Measurements from ENCODE around the gene CHRNB4.
A peak's percentile ranks its signal among the peaks of the same experiment; 100 is the strongest.

Gene CHRNB4

DNA sequence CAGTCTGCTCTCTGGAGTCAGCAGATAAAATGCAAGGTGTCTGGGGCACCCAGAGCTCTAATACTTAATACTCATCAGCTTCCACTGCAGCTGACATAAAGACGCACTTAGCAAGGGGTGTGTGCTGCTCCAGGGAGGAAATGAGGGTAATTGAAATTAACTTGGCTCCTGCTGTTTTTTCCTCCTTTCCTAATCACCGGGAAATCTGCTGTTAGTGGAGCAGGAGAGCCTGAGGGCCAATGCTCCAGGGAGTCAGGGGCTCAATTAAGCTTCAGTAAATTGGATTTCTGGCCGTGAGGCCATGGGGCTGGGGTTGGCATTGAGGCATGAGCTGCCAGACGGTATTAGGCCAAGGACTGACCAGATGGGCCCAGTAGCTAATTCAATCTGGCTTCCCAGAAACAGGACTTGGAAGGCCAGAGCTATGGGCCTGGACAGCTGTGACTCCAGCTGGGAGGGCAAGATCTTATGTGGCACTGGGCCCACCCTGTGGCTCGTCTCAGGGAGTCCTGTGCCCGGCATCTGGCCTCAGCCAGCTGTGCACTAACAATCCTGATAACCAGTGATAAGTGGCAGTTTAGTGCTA lies 30.7 kb upstream of the CHRNB4 start:
- FAIRE-seq = no peak
- DNase-seq (ENCODE audit: insufficient read length, low spot score) = no peak

DNA sequence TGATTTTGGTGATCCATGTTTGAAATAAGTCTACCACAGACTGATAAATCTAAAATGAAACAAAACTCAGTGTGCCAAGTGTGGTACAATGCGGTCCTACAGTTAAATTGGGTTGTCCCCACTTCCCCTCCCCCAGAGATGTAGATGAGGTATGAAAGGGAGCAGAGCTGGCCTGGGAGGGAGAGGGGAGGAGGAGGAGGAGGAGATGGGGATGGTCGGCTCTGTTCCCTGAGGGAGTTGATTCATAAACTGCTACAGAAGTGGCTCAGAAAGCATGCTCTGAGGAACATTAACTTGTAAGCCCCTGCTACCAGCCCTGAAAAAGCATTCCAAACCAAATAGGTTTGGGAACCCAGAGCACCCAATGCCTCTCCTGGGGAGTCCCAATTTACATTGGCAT lies 28.0 kb upstream of the CHRNB4 start:
- DNase-seq (ENCODE audit: insufficient read length, low spot score) (no peak), FAIRE-seq (no peak)

DNA sequence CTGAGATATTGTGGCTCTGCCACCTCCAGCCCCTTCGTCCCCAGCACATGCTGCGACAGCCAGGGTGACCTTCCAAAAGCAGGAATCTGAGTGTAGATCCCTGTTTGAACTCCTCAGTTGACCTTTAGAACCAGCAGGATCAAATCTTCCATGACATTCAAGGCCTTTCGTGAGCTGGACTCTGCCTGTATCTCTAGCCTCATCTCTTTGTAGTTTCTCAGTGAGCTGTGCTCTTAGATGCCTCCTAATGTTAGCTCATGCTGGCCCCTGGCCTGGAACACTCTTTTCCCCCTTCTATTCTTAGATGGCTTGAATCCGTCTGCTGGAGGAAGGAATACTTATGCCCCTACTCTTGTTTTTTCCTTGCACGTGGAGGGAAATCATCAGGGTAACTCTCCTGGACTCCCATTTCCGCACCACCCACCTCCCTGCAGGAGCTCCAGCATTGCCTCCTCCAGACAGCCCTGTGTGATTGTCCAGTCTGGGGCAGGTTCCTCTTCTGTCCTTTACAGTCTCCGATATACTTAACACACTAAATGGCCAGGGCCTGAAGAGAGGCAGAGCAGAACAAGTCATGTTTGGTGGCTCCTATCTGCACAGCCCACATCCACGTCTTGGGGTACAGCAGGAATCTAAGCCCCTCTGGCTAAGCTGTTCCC lies 26.7 kb upstream of the CHRNB4 start:
- DNase-seq (ENCODE audit: insufficient read length, low spot score) = no peak
- no peak for FAIRE-seq

DNA sequence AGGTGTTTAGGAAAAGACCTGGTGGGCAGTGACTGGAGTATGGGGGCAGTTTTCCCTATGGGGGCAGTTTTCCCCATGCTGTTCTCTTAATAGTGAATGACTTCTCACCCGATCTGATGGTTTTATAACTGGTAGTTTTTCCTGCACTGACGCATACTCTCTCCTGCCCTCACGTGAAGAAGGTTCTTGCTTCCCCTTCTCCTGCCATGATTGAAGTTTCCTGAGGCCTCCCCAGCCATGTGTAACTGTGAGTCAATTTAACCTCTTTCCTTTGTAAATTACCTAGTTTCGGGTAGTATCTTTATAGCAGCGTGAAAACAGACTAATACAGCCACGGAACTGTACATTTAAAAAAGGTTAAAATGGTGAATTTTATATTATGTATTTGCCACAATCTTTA lies 25.0 kb upstream of the CHRNB4 start:
- no peak for FAIRE-seq
- no peak for DNase-seq (ENCODE audit: insufficient read length, low spot score)

DNA sequence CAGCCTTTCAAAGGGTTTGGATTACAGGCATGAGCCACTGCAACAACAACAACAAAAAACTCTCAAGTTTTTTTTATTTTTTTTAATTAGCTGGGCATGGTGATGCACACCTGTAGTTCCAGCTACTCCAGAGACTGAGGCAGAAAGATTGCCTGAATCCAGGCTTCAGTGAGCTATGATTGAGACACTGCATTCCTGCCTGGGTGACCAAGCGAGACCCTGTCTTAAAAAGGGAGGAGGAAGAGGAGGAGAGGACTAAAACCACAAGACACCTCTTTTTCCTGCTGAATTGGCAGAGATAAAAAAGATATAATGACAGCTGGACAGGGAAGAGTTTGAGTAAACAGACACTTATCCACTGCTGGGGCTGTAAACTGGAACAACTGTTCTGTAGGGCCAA lies 22.7 kb upstream of the CHRNB4 start:
- FAIRE-seq = no peak
- DNase-seq (ENCODE audit: insufficient read length, low spot score) = no peak

DNA sequence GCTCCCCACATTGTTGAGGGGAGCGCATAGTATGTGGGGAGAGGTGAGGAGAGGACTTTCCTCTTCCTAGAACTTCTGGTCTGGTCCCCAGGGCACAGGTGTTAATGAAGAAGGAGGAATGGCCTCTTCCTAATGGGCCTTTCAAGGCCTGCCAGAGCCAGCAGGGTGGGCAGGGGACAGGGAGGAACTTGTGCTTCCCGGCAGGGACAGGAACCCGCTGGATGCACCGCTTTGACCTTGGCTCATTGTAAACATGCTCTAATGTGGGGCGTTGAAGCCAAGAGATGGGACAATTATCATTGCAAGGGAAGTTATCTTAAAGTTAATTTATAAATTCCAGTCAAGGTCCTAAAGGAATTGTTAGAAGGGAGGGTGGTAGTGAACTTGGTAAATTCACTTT lies 21.0 kb upstream of the CHRNB4 start:
- no peak for DNase-seq (ENCODE audit: insufficient read length, low spot score)
- FAIRE-seq = no peak

DNA sequence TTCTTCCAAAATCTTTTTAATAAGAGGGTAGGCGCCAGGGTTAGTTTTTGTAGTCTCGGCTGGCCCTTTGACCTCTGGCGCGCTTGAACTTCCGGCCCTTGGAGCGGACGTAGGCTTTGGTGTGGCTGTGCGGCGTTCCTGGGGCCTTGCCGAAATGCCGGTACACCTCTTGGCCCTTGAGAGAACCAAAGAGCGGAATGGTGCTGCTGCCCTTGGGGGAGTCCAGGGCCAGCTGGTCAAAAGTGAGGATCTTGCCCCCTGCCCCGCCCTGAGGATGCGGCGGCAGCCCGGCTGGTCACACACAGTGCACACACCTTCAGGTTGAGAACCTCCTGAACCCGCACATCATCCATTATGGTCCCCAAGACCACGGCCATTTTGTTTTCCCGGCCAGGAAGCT lies 20.0 kb upstream of the CHRNB4 start:
- FAIRE-seq (no peak), DNase-seq (ENCODE audit: insufficient read length, low spot score) (no peak)

DNA sequence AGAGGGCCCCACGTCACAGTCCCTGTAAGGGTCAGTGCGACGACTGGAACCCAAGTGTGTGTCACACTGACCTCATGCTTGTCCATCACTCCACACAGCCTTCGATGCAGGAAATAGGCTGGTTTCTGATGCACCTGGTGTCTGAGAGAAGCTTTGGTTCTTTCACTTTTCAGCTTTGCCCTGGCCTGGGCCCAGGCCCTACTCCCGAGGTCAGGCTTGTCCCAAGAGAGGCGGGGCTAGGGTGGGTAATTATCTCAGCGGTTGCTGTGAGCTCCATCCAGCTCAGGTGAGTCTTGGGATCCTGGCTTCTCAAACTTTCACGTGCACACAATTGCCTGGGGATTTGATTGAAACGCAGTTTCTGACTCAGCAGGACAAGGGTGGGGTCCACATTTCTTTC lies 19.6 kb upstream of the CHRNB4 start:
- FAIRE-seq (no peak), DNase-seq (ENCODE audit: insufficient read length, low spot score) (no peak)

DNA sequence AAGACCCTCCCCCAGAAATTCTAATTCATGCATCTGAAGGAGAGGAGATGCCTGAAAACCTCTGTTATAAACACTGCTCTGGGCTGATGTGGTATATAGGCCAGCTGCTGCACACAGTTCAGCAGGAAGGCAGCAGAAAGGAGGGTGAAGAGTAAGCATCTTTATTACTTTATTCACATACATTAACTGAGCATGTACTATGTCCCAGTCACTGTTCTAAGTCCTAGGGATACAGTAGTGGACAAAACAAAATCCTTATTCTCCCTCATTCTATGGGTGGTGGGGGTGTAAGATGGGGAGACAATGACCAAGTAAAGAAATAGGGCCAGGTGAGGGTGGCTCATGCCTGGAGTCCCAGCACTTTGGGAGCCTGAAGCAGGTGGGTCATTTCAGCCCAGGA lies 17.8 kb upstream of the CHRNB4 start:
- FAIRE-seq = peak; percentile 4
- no peak for DNase-seq (ENCODE audit: insufficient read length, low spot score)

DNA sequence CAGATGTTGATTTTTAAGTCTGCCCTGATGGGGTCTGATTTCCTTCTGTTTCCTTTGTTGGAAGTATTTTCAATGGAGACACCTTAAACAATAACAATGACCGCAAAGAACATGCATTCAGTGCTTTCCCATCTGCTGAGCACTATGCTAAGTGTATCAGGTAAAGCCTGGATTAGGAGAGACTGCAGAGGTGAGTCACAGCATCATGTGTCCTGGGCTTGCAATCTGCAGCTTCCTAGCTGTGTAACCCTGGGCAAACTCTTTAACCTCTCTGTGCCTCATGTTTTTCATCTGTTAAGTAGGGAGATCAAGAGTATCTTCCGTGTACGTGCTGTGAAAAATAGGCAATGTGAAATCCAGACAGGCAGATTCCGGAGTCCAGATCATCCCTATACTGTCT lies 13.3 kb upstream of the CHRNB4 start:
- DNase-seq (ENCODE audit: insufficient read length, low spot score) (no peak), FAIRE-seq (no peak)

DNA sequence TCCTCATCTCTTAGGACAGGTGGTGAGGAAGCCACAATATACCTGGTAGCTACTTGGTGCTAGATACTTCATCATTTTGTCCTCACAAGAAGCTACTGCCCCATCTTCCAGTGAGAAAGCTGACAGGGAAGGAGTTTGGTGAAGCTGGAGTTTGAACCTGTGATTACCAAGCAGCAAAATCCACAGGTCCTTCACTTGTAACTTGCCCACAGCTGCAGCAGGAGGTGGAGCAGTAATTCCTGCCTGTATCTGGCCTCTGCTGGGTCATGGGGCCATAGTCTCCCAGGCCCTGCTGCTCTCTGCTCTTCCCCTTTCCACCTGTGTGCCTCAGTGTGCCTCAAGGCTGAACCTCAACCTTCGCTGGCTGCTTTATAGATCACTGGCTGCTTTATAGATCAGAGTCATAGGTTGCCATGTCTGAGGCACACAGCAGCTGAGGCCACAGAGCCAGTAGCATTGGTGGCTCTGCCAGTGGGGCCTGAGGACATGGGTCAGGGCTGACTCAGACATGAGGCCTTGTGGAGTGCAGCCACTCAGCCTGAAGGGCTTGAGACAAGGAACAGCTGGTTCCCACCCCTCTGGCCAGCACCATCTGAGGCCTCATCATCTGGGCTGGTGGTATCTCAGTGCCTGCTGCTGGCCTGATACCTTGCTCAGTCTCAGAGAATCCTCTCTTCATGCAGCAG lies 11.1 kb upstream of the CHRNB4 start:
- no peak for DNase-seq (ENCODE audit: insufficient read length, low spot score)
- FAIRE-seq = no peak

DNA sequence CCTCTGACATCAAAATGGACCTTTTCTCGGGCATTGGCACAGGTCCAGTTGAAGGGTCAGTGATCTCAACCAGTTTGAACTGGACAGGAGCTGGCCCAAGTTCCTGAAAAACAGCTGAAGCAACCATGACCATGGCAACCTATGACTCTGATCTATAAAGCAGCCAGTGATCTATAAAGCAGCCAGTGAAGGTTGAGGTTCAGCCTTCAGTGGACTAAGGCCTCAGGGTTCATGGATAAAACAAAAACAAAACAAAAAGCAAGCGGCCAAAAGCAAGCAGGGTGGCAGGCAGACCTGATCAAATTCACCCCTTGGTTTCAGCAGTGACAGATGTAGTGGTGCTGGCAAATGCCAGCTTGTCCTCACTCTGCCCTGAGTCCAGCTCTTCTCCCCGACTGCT lies 10.0 kb upstream of the CHRNB4 start:
- no peak for FAIRE-seq
- no peak for DNase-seq (ENCODE audit: insufficient read length, low spot score)

DNA sequence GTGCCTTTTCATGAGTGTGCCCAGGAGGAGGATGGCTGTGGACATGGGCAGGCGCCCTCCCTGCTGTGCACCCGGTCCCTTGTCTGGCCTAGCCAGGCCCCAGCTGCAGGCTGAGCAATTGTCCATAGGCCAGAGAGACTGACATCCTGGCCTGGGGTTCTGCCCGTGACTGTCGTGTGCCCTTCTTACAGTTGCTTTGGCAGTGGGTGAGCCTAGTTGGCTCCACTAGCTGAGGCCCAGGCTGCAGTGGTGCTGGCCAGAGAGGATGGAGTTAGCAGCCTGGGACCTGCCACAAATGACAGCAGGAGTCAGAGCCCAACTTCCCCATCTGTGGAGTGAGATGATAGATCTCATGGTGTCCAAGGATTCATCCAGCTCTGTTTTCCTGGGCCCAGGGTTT lies 9.0 kb upstream of the CHRNB4 start:
- DNase-seq (ENCODE audit: insufficient read length, low spot score) = no peak
- no peak for FAIRE-seq

DNA sequence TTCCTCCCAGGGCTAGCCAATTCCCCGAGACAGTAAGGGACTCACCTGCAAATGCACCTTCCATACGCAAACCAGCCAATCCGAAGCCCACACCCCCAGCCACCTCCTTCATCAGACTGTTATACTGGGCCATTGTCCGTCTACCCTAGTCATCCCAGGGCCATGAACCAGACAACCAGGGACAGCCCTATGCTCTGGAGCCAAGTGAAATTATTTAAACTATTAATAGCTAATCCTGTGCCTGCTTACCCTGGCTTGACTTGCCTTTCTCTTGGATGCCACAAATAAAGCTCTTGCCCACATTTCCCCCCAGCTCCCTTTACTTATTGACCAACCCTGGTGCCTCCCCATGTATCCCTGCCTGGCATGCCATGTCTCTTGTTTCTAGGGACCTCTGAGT lies 4.0 kb upstream of the CHRNB4 start:
- no peak for FAIRE-seq
- DNase-seq (ENCODE audit: insufficient read length, low spot score) = no peak

DNA sequence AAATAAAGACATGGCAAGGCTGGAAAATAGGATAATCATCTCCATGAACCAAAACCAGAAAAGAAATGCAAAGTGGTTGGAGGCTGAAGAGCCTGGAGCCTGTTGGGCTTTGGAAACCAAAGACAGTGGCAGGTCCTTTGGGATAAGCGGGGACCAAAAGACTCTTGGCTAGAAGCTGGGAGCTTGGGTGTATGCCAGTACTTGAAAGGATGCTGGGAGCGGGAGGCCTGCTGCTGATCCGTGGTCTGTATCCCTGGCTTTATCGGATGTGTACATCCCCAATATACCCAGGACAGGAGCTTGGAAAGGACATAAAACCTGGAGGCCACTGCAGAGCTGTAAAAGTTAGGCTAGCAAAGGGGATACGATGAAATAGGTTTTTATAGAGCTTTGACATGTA lies 1.3 kb upstream of the CHRNB4 start:
- no peak for DNase-seq (ENCODE audit: insufficient read length, low spot score)
- no peak for FAIRE-seq

DNA sequence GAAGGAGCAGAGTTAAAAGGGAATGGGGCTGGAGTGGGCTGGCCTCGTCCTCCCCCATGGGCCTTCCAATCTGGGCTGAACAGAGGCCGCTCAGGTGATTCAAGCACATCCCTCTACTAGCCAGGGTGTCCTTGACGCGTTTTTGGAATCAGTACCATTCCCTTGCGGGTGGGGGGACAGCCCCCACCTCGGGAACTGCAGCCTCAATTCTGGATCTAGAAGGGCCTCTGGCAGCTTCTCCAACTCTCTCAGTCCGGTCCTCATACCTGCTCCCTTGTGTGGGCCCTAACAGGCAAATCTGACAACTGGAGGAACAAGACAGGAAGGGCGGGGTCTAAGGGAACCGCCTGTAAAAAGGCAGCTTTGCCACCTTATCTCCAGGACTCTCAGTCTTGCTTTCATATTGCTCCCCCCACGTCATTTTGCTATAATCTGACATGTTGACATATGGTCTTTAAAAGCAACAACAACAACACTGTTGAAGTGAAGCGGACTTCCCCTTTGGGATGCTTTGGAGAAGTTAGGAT lies 802 bp upstream of the CHRNB4 start:
- FAIRE-seq = no peak
- no peak for DNase-seq (ENCODE audit: insufficient read length, low spot score)

DNA sequence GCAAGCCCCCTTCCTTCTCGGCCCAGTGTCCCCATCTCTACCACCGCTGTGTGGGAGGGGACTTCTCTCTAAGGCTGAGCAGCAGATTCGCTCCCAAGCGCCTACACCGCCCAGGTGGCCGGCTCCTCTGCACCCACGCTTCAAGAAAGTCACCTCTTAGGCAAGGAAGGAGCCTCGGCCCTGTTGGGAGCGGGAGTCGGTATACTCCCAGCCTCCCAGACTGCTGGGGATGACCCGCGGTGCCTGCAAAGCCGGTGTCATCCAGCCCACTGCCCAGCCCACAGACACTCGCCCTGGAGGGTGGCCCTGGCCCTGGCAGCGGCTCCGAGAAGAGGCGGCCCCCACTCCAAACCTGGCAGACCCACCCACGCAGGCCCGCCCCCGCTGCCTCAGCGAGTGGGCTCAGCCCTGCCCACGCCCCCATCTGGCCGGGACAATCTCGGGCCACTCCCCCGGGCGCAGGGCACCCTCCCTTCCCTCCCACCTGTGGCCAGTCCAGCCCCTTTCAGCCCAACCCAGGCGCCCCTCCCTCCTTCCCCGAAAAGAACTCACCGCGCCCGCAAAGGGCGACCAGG lies 396 bp downstream of the CHRNB4 start:
- FAIRE-seq (no peak), DNase-seq (ENCODE audit: insufficient read length, low spot score) (peak; percentile 20)

DNA sequence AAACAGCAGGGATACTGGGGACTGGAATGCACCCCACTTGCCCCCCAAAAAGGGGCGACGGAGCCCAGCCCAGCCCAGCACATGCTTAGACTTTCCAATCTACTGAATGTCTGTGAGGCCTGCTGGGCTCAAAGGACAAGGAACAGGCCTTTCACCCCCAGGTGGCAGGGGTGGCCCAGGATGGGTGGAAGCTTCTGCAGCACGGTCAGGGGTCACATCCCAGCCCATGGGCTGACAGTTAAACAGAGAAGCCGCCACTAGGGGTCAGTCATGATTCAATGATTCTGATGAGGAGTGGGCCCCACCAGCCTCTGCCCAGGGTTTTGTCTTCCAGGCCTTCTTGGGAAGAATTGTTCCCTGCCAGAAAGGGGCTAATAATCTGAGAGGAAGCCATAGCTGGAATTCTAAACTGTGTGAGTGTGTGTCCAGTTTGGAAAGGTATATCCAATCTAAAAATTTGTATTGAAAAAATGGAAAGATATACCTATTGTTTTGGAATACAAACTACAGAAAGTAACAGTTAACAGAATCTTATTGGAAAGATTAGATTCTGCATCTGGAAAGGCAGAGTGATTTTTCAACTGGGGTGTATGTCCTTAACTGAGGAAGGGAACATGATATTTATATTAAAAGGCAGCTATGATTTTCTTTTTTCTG lies 2.2 kb downstream of the CHRNB4 start:
- DNase-seq (ENCODE audit: insufficient read length, low spot score) (peak; percentile 69), FAIRE-seq (no peak)

DNA sequence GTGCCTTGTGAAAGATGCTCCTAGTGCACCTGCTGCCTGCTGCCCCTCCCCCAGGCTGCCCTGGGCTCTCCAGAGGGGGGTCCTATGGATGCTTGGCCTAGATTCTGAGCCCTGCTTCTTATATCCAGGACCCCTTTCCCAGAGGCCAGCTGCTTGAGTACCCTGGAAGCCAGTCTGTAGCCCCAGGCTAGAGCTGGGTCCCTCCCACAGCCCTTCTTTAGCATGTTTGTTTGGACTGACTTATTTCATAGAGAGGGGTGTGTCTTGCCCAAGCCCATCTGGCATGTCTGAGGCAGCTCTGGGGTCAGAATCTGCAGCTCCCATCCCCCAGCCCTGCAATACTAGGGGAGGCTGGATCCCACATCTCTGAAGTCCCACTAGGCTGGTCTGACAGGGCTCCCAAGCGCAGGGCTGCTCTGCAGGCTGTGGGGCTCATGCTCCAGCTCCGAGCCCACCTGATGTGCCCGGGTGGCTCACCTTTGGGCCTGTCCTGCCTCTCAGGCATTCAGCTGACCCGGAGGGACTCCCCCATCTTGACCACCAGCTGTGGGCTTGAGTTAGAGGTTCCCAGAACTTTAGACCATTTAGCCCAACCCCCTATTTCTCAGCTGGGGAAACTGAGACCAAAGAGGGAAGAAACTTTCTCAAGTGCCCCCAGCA lies 3.1 kb downstream of the CHRNB4 start:
- DNase-seq (ENCODE audit: insufficient read length, low spot score) (no peak), FAIRE-seq (no peak)

DNA sequence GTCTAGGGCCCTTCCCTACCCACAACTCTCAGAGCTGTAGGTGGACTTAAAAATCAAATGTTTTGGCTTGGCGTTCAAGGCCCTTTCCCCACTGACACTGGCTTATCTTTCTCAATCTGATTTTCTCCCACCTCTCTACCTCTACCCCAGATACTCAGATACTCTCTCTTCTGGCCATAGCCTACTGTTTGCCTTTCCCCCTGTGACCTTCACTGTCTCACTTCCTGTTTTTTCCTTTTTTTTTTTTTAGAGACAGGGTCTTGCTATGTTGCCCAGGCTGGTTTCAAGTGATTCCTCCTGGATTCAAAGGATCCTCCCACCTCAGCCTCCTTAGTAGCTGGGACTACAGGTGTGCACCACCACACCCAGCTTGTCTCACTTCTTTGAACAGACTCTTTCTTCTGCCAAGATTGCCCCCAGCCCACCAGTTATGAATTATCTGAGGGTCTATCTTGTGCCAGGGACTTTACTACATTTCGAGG lies 4.6 kb downstream of the CHRNB4 start:
- no peak for FAIRE-seq
- DNase-seq (ENCODE audit: insufficient read length, low spot score) = no peak

DNA sequence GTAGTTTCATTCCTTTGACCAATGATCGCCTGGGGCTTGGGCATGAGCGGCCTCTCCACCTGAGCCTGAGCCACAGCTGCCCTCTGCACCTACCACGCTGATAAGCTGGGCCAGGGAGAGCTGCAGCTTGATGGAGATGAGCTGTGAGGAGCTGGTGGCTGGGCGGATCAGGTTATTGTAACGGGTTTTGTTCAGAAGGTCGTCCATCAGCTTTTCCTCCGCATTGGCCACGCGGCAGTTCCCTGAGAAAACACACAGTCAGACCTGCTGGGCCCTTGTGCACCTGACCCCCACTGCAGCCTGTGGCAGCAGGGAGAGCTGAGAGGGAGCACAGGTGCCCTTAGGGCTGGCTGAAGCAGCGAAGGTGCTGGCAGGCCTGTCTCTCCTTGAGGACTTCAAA lies 5.7 kb downstream of the CHRNB4 start:
- DNase-seq (ENCODE audit: insufficient read length, low spot score) (no peak), FAIRE-seq (no peak)
